ENCODE results near the gene CFLAR. TPM values are rescaled to one million over a fixed set of nuclear protein-coding genes. Genes with fewer than 3 reads are reported as not detected.

CFLAR gene
- total and polyA plus RNA-seq, 9 of the 15 experiments (the other 6 are each of a cell fraction or from before 2014, with no cell fraction given), result 27.5 to 102 (median 54.0) TPM

DNA sequence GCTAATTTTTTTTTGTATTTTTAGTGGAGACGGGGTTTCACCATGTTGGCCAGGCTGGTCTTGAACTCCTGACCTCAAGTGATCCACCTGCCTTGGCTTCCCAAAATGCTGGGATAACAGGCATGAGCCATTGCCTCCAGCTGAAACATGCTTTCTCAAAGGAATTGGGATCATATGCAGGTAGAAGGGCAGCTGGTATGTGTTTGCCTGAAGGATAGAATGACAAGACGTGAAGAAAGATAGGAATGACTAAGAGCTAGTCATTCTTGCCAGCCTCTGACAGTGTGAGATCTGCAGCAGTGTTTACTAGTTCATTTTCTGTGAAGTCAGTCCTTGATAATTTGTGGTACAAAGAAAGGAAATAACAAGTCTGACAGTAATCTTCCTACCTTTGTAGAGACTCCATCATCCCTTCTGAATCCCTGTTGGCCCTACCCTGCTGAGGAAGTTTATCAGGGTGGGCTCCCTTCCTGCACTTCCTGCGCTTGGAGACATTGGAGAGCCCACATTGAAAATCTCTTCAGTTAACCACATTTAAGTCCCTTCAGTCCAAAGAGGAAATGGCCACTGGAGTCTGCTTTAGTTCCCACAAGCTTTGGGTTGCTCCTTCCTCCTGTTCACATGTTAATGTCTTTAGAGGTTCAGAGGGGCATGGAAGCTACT is 14.7 kb downstream of the CFLAR start (continued):
- TF ChIP-seq HDAC1 (IDR thresholded peaks at IDR 0.05) (peak in 1 of 2 experiments; percentile 38; a peak in 2 of 4 replicates), POU5F1 (IDR thresholded peaks at IDR 0.05; ENCODE audit: borderline replicate concordance, low read depth, low read length, partially characterized antibody) (no peak), ZNF764 (CRISPR knock-in tag; IDR thresholded peaks at IDR 0.05; ENCODE audit: low read depth) (no peak), KDM2B (CRISPR knock-in tag; IDR thresholded peaks at IDR 0.05) (no peak), TFAM (CRISPR knock-in tag; conservative IDR thresholded peaks at IDR 0.05) (no peak), SMARCA4 (IDR thresholded peaks at IDR 0.05) (peak; percentile 86), MEIS2 (IDR thresholded peaks at IDR 0.05; ENCODE audit: partially characterized antibody) (peak; percentile 79), TAL1 (IDR thresholded peaks at IDR 0.05) (peak; percentile 40; the same call in 1 of the 2 replicates), ZKSCAN1 (IDR thresholded peaks at IDR 0.05; ENCODE audit: low read depth, low read length) (no peak), ZNF766 (CRISPR knock-in tag; conservative IDR thresholded peaks at IDR 0.05) (no peak), ZNF316 (IDR thresholded peaks at IDR 0.05) (no peak), SIRT6 (IDR thresholded peaks at IDR 0.05; ENCODE audit: low read depth, low read length) (no peak), ZNF232 (CRISPR knock-in tag; IDR thresholded peaks at IDR 0.05) (no peak), MAFG (tag; conservative IDR thresholded peaks at IDR 0.05) (peak; percentile 23; the same call in 1 of the 2 replicates), PTBP1 (IDR thresholded peaks at IDR 0.05; ENCODE audit: low read depth, low read length) (no peak), ZNF121 (CRISPR knock-in tag; conservative IDR thresholded peaks at IDR 0.05) (no peak), OTX1 (CRISPR knock-in tag; IDR thresholded peaks at IDR 0.05) (no peak), XRCC4 (IDR thresholded peaks at IDR 0.05; ENCODE audit: extremely low read depth, insufficient read depth, insufficient read length) (no peak), RBM25 (IDR thresholded peaks at IDR 0.05; ENCODE audit: low read depth, low read length, severe bottlenecking) (no peak), ZNF445 (CRISPR knock-in tag; IDR thresholded peaks at IDR 0.05; ENCODE audit: low read depth) (no peak), TAF7 (tag; IDR thresholded peaks at IDR 0.05) (no peak)
- TF ChIP-seq, protein P1, sequence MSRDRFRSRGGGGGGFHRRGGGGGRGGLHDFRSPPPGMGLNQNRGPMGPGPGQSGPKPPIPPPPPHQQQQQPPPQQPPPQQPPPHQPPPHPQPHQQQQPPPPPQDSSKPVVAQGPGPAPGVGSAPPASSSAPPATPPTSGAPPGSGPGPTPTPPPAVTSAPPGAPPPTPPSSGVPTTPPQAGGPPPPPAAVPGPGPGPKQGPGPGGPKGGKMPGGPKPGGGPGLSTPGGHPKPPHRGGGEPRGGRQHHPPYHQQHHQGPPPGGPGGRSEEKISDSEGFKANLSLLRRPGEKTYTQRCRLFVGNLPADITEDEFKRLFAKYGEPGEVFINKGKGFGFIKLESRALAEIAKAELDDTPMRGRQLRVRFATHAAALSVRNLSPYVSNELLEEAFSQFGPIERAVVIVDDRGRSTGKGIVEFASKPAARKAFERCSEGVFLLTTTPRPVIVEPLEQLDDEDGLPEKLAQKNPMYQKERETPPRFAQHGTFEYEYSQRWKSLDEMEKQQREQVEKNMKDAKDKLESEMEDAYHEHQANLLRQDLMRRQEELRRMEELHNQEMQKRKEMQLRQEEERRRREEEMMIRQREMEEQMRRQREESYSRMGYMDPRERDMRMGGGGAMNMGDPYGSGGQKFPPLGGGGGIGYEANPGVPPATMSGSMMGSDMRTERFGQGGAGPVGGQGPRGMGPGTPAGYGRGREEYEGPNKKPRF (IDR thresholded peaks at IDR 0.05; ENCODE audit: low read depth, low read length), result no peak
- TF ChIP-seq, protein P2, sequence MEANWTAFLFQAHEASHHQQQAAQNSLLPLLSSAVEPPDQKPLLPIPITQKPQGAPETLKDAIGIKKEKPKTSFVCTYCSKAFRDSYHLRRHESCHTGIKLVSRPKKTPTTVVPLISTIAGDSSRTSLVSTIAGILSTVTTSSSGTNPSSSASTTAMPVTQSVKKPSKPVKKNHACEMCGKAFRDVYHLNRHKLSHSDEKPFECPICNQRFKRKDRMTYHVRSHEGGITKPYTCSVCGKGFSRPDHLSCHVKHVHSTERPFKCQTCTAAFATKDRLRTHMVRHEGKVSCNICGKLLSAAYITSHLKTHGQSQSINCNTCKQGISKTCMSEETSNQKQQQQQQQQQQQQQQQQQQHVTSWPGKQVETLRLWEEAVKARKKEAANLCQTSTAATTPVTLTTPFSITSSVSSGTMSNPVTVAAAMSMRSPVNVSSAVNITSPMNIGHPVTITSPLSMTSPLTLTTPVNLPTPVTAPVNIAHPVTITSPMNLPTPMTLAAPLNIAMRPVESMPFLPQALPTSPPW (CRISPR knock-in tag; IDR thresholded peaks at IDR 0.05), result no peak
- TF ChIP-seq, protein P3, sequence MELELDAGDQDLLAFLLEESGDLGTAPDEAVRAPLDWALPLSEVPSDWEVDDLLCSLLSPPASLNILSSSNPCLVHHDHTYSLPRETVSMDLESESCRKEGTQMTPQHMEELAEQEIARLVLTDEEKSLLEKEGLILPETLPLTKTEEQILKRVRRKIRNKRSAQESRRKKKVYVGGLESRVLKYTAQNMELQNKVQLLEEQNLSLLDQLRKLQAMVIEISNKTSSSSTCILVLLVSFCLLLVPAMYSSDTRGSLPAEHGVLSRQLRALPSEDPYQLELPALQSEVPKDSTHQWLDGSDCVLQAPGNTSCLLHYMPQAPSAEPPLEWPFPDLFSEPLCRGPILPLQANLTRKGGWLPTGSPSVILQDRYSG (tag; conservative IDR thresholded peaks at IDR 0.05; ENCODE audit: low read depth), result no peak
- TF ChIP-seq, protein P4, sequence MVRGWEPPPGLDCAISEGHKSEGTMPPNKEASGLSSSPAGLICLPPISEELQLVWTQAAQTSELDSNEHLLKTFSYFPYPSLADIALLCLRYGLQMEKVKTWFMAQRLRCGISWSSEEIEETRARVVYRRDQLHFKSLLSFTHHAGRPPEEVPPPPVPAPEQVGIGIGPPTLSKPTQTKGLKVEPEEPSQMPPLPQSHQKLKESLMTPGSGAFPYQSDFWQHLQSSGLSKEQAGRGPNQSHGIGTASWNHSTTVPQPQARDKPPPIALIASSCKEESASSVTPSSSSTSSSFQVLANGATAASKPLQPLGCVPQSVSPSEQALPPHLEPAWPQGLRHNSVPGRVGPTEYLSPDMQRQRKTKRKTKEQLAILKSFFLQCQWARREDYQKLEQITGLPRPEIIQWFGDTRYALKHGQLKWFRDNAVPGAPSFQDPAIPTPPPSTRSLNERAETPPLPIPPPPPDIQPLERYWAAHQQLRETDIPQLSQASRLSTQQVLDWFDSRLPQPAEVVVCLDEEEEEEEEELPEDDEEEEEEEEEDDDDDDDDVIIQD (CRISPR knock-in tag; IDR thresholded peaks at IDR 0.05), result no peak

Measured in K562 (cell line).